Rectal smooth muscle tissue (tissue), 1 donor: ENCODE data around the gene USP13.

Experiments
- H3K27ac ChIP-seq: one replicate; pipeline ENCODE4 v1.7.0; 2013; ENCODE audit warnings: low read depth, low read length, inconsistent platforms
- H3K27me3 ChIP-seq: one replicate; pipeline ENCODE4 v1.7.0; 2013; ENCODE audit warnings: low read length; ENCODE audit not compliant: control insufficient read depth, insufficient read depth
- H3K36me3 ChIP-seq: one replicate; pipeline ENCODE4 v1.7.0; 2013; ENCODE audit warnings: low read length; ENCODE audit not compliant: control insufficient read depth, insufficient read depth
- H3K4me1 ChIP-seq: one replicate; pipeline ENCODE4 v1.7.0; 2013; ENCODE audit warnings: low read length; ENCODE audit not compliant: control insufficient read depth, insufficient read depth
- H3K4me3 ChIP-seq: one replicate; pipeline ENCODE4 v1.7.0; 2013; ENCODE audit warnings: low read length
- H3K9ac ChIP-seq: one replicate; pipeline ENCODE4 v1.7.0; 2013; ENCODE audit warnings: low read length

Gene USP13

DNA sequence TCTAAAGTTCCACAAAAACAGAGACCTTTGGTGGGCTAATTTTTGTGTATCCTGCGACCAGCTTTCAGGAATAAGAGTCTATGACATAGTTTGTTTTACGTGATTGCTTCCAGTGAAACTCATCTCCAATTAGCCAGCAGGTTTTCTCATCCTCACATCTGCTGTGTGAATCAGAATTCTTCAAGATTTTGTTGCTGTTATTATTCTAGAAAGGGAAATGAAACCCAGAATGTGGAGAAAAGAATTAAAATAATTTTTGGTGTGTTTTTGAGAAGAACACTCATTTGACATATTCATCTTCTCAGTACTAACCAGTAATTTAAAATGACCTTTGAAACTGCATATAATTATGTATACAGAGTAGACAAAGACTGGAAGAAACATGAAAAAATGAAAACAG is 175.9 kb downstream of the USP13 start:
- Histone ChIP-seq H3K36me3 (no peaks in the 10 kb centered on the region), H3K27me3 (no peaks in the 10 kb centered on the region), H3K4me1 (no peaks in the 10 kb centered on the region), H3K9ac (no peak overlapping the region), H3K27ac (no peak overlapping the region), H3K4me3 (no peak overlapping the region)

DNA sequence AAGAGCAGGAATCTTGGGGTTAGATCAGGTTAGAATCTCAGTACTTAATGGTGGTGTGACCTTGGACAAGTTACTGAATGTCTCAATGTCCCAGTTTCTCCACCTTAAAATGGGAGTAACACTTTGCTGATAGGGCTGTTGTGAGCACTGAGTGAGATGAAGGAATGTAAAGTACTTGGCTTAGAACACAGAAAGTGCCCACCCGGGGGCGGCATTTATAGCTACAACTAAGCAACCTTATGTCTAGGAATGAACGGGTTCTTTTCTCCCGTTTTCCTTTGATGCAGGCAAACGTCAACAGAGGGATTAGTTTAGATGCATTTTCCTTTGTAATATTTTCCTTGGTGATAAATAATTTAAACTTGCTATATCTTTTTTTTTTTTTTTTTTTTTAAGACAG is 176.6 kb downstream of the USP13 start:
- H3K36me3 ChIP-seq, result no peaks in the 10 kb centered on the region
- H3K4me1 ChIP-seq, result no peaks in the 10 kb centered on the region
- H3K27ac ChIP-seq, result no peak overlapping the region
- H3K27me3 ChIP-seq, result no peaks in the 10 kb centered on the region
- no peak overlapping the region for H3K9ac ChIP-seq
- no peak overlapping the region for H3K4me3 ChIP-seq

DNA sequence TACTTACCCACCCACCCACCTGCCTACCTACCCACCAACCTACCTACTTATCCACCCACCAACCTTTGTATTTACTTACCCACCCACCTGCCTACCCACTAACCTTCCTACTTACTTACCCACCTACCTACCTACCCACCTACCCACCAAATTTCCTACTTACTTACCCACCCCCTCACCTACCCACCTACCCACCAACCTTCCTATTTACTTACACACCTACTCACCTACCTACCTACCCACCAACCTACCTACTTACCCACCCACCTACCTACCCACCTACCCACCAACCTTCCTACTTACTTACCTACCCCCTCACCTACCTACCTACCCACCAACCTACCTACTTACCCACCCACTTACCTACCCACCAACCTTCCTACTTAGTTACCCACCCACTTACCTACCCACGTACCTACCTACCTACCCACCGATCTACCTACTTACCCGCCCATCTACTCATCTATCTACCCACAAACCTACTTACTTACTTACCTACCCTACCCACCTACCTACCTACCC is 179.6 kb downstream of the USP13 start:
- H3K36me3 ChIP-seq, result no peaks in the 10 kb centered on the region
- no peak overlapping the region for H3K9ac ChIP-seq
- H3K4me3 ChIP-seq, result no peak overlapping the region
- H3K4me1 ChIP-seq, result no peaks in the 10 kb centered on the region
- H3K27ac ChIP-seq, result no peak overlapping the region
- no peaks in the 10 kb centered on the region for H3K27me3 ChIP-seq

DNA sequence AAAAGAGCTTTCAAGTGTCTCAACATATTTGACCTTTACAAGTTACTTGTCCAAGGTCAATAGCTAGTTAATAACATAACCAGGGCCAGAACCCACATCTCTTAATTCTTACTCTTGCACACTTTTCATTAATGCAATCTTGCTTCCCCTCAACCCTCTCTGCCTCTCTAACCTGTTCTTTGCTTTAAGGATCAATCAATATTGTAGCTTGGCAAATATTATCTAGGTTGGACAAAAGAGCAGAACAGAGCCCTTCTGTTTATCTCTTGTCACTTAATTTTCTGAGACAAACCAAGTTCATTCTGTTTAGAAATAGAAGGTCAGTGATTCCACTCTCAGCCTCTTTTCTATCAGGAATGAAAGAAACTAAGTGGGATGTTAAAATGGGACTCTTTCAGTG is 180.5 kb downstream of the USP13 start:
- no peaks in the 10 kb centered on the region for H3K27me3 ChIP-seq
- no peak overlapping the region for H3K4me3 ChIP-seq
- no peaks in the 10 kb centered on the region for H3K4me1 ChIP-seq
- H3K27ac ChIP-seq, result no peak overlapping the region
- H3K36me3 ChIP-seq, result no peaks in the 10 kb centered on the region
- no peak overlapping the region for H3K9ac ChIP-seq

DNA sequence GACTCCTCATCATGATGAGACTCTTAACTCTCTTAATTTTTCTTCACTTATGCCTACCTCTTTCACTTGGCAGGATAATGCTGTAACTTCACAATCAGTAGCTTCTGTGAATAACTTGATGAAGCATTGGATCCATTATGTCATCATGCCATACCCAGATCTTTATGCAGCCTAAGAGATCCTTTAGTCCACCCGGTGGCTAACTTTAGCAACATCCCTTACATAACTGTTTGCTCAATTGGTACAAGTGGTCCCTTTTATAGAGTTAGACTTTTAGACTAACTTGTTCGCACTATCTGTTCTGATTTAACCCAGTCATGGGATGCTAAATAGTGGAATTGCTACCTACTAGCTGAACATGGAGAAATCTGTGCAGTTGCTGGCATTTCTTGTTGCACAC is 184.5 kb downstream of the USP13 start:
- no peak overlapping the region for H3K4me3 ChIP-seq
- no peaks in the 10 kb centered on the region for H3K36me3 ChIP-seq
- no peak overlapping the region for H3K27ac ChIP-seq
- no peaks in the 10 kb centered on the region for H3K27me3 ChIP-seq
- H3K4me1 ChIP-seq, result no peaks in the 10 kb centered on the region
- H3K9ac ChIP-seq, result no peak overlapping the region
